B cell (primary cell): ENCODE results near the gene CHTF8. TPM values are rescaled to one million over a fixed set of nuclear protein-coding genes. Genes with fewer than 3 reads are reported as not detected.

Experiments used
- ATAC-seq: fragments of 200-7000 bp; cut with Tn5 transposase; one replicate; pipeline ENCODE4 v1.10.0; 2021; ENCODE audit warnings: low read depth, mild to moderate bottlenecking, moderate number of reproducible peaks, moderate library complexity
- CTCF ChIA-PET: fragments of 350-600 bp; sonication (Branson Sonifier 250); formaldehyde crosslinking; loops from one replicate; lab custom pipeline; 2021; ENCODE audit warnings: antibody characterized with exemption, inconsistent platforms; lab: Charles Lee
- POLR2A ChIA-PET: fragments of 350-600 bp; sonication (Branson Sonifier 250); formaldehyde crosslinking; loops from one replicate; lab custom pipeline; 2021; ENCODE audit warnings: antibody characterized with exemption; lab: Charles Lee
- DNase-seq: peaks from one replicate; pipeline ENCODE4 v3.0.0; 2013
- H2AFZ ChIP-seq: 2 replicates; pipeline ENCODE4 v1.6.1; 2012; ENCODE audit warnings: mild to moderate bottlenecking, low read depth, low read length; ENCODE audit not compliant: insufficient read depth, poor library complexity, severe bottlenecking
- H3K27ac ChIP-seq, 2 donors: 1 replicate in 1 of 2; 2 replicates in 1 of 2; pipeline ENCODE4 v1.5.1; 2012 to 2013; ENCODE audit warnings: low read length in 2 of 2, mild to moderate bottlenecking in 2 of 2, moderate library complexity in 1 of 2
- H3K27me3 ChIP-seq, 4 experiments: fragments of 200-600 bp in 1 of 4; sonication (generic) in 1 of 4; replicated peaks in 1 of 4; 1 replicate in 2 of 4; 2 replicates in 2 of 4; pipeline versions ENCODE4 v1.6.1 to v1.7.0; 2013 to 2016; ENCODE audit warnings: low read length in 3 of 4, mild to moderate bottlenecking in 2 of 4, mixed read lengths in 1 of 4, moderate library complexity in 1 of 4; ENCODE audit not compliant: insufficient read depth in 4 of 4, control insufficient read depth in 3 of 4; ENCODE audit errors: control extremely low read depth in 1 of 4
- H3K36me3 ChIP-seq, 2 experiments: replicated peaks in 1 of 2; 1 replicate in 1 of 2; 2 replicates in 1 of 2; pipeline versions ENCODE4 v1.6.1 to v1.7.1; 2013; ENCODE audit warnings: low read length in 1 of 2; ENCODE audit not compliant: insufficient read depth in 2 of 2, control insufficient read depth in 1 of 2; ENCODE audit errors: control extremely low read depth in 1 of 2, extremely low read depth in 1 of 2
- H3K4me1 ChIP-seq, 2 donors: fragments of 200-600 bp in 1 of 2; sonication (generic) in 1 of 2; 1 replicate in 1 of 2; 2 replicates in 1 of 2; pipeline versions ENCODE4 v1.5.1 to v1.6.1; 2013 to 2017; ENCODE audit warnings: low read length in 2 of 2; ENCODE audit not compliant: control insufficient read depth in 2 of 2, insufficient read depth in 2 of 2
- H3K4me2 ChIP-seq: replicated peaks from 2 replicates; pipeline ENCODE3; 2012; ENCODE audit warnings: mild to moderate bottlenecking, low read depth, low read length; ENCODE audit not compliant: poor library complexity, severe bottlenecking
- H3K4me3 ChIP-seq, 5 experiments: fragments of 200-600 bp in 1 of 5; sonication (generic) in 1 of 5; 1 replicate in 3 of 5; 2 replicates in 2 of 5; pipeline versions ENCODE4 v1.5.1 to v1.7.0; 2011 to 2016; ENCODE audit warnings: low read length in 4 of 5, mild to moderate bottlenecking in 4 of 5, low read depth in 2 of 5, control low read depth in 1 of 5, moderate library complexity in 1 of 5; ENCODE audit not compliant: insufficient read depth in 1 of 5; ENCODE audit errors: control extremely low read depth in 1 of 5, extremely low read depth in 1 of 5
- H3K79me2 ChIP-seq: fragments of 200-600 bp; sonication (generic); one replicate; pipeline ENCODE4 v1.6.0; 2016; ENCODE audit warnings: low read length; ENCODE audit not compliant: control insufficient read depth, insufficient read depth
- H3K9ac ChIP-seq: fragments of 200-600 bp; sonication (generic); 2 replicates; pipeline ENCODE4 v1.6.1; 2017; ENCODE audit warnings: mild to moderate bottlenecking, low read length, moderate library complexity
- H3K9me3 ChIP-seq, 3 donors: one replicate each; pipeline versions ENCODE4 v1.6.1 to v1.7.1; 2013; ENCODE audit warnings: low read length in 2 of 3; ENCODE audit not compliant: control insufficient read depth in 2 of 3, insufficient read depth in 1 of 3; ENCODE audit errors: control extremely low read depth in 1 of 3
- H4K20me1 ChIP-seq: 2 replicates; pipeline ENCODE4 v1.6.0; 2012; ENCODE audit warnings: mild to moderate bottlenecking, low read length; ENCODE audit not compliant: insufficient read depth, control insufficient read depth, poor library complexity, severe bottlenecking
- H3K27ac Mint-ChIP-seq: one replicate; pipeline ENCODE4 v1.8.0; 2021; ENCODE audit warnings: mixed read lengths
- H3K27me3 Mint-ChIP-seq: one replicate; pipeline ENCODE4 v1.8.0; 2021; ENCODE audit warnings: mixed read lengths
- H3K4me1 Mint-ChIP-seq: one replicate; pipeline ENCODE4 v1.8.0; 2021; ENCODE audit warnings: mixed read lengths
- H3K4me3 Mint-ChIP-seq: one replicate; pipeline ENCODE4 v1.8.0; 2021; ENCODE audit warnings: mixed read lengths
- H3K9me3 Mint-ChIP-seq: one replicate; pipeline ENCODE4 v1.8.0; 2022; ENCODE audit warnings: mixed read lengths; ENCODE audit not compliant: insufficient read depth
- EZH2 ChIP-seq: IDR thresholded peaks from 2 replicates; pipeline ENCODE4 v1.6.1; 2012; ENCODE audit warnings: borderline replicate concordance, low read depth, mild to moderate bottlenecking, moderate library complexity, low read length; ENCODE audit not compliant: insufficient read depth, poor library complexity, severe bottlenecking
- WGBS: methylation state at CpG from one replicate; pipeline ENCODE4 v1.1.5; 2013; ENCODE audit warnings: missing lambda C conversion rate; ENCODE audit not compliant: insufficient coverage; 5-methylcytosine and 5-hydroxymethylcytosine counted together
- intact Hi-C: fragments of 100-400 bp; cut with micrococcal nuclease; formaldehyde crosslinking; loops from one replicate; pipeline ENCODE4 v1.10.0; 2022
- polyA plus RNA-seq: library from polyadenylated mRNA; depleted of rRNA; stranded (reverse); fragments of >200 nt; gene quantifications from 2 replicates; pipeline ENCODE4 v1.2.3, GENCODE V29; 2012
- total RNA-seq, 2 donors: library from RNA; stranded (reverse); fragments of 120-200 nt in 1 of 2; gene quantifications; 1 replicate in 1 of 2; 2 replicates in 1 of 2; pipeline versions ENCODE4 v1.2.3 to v1.2.4, GENCODE V29; 2013 to 2022
- TF ChIP-seq, protein P1 (sequence below): fragments of 200-600 bp; IDR thresholded peaks from one replicate; pipeline ENCODE4 v1.8.0; 2022; ENCODE audit warnings: antibody characterized with exemption, mild to moderate bottlenecking

CHTF8 gene
- total and polyA plus RNA-seq, 2 donors (not counting 1 experiment from before 2014, with no cell fraction given) = 65.0 to 112 TPM

DNA sequence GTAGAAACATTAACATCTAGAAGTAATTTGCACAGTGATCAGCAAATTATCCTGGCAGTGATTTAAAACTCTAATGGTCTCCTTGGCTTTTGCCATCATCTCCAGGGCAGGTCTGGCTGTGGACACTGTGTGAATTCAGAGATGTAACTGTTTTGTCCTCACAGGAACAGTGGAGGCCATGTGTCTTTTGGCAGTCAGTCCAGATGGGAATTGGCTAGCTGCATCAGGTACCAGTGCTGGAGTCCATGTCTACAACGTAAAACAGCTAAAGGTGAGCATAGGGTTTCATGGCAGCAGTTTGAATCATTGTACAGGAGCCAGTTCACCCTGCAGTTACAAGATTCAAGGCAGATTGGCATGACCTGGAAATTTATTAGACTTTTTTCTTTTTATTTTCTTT lies 27.8 kb upstream of the CHTF8 start:
- no peak for TF ChIP-seq EZH2
- TF ChIP-seq, protein P1, sequence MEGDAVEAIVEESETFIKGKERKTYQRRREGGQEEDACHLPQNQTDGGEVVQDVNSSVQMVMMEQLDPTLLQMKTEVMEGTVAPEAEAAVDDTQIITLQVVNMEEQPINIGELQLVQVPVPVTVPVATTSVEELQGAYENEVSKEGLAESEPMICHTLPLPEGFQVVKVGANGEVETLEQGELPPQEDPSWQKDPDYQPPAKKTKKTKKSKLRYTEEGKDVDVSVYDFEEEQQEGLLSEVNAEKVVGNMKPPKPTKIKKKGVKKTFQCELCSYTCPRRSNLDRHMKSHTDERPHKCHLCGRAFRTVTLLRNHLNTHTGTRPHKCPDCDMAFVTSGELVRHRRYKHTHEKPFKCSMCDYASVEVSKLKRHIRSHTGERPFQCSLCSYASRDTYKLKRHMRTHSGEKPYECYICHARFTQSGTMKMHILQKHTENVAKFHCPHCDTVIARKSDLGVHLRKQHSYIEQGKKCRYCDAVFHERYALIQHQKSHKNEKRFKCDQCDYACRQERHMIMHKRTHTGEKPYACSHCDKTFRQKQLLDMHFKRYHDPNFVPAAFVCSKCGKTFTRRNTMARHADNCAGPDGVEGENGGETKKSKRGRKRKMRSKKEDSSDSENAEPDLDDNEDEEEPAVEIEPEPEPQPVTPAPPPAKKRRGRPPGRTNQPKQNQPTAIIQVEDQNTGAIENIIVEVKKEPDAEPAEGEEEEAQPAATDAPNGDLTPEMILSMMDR = no peak
- H3K27ac Mint-ChIP-seq = no peak overlapping the region
- H3K4me3 Mint-ChIP-seq = no peak overlapping the region
- Histone ChIP-seq H3K36me3 (peaks cover 0 to 66% of the 10 kb centered on the region in 2 experiments), H3K9ac (no peak overlapping the region), H2AFZ (no peak overlapping the region), H3K27ac (no peak overlapping the region), H3K4me3 (no peak overlapping the region), H3K27me3 (no peaks in the 10 kb centered on the region), H4K20me1 (no peaks in the 10 kb centered on the region), H3K9me3 (no peaks in the 10 kb centered on the region), H3K4me1 (no peaks in the 10 kb centered on the region), H3K79me2 (no peaks in the 10 kb centered on the region), H3K4me2 (no peak overlapping the region)
- no peaks in the 10 kb centered on the region for H3K27me3 Mint-ChIP-seq
- DNase-seq (no peak), ATAC-seq (no peak)
- POLR2A ChIA-PET = no interaction called here
- H3K9me3 Mint-ChIP-seq = no peaks in the 10 kb centered on the region
- no peaks in the 10 kb centered on the region for H3K4me1 Mint-ChIP-seq
- CTCF ChIA-PET = interaction anchor here (5.3 kb wide), 1 partner anchor 126 kb away, joined by 26 read pairs; no protein-coding TSS in a partner anchor
- 100% methylated on average over 1 of the region's 1 CpG for WGBS
- intact Hi-C loops = no loop called here

DNA sequence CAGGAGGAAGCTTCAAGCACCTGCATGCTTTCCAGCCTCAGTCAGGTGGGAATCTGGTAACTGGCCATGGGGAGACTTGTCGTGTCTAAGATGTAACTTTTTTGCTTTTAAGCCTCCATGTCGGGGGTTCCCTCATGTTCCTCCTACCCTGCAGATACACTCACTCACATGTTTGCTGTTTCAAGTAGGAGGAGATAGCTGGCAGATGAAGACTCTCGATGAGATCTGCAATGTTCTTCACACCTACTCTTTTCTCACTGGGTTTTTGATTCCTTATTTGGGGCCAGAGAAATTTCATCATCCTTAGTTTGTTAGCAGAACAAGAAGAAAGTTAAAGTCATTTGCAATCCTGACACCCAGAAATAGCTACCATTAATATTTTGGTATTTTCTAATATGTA lies 24.8 kb upstream of the CHTF8 start:
- intact Hi-C loops = no loop called here
- POLR2A ChIA-PET = no interaction called here
- H3K27me3 ChIP-seq = no peaks in the 10 kb centered on the region
- H3K9me3 ChIP-seq = no peaks in the 10 kb centered on the region
- H3K4me1 Mint-ChIP-seq = no peaks in the 10 kb centered on the region
- no peak for ATAC-seq
- TF ChIP-seq, protein P1 = no peak
- TF ChIP-seq EZH2 = no peak
- H3K27ac ChIP-seq = no peak overlapping the region
- no peaks in the 10 kb centered on the region for H3K9me3 Mint-ChIP-seq
- H3K4me2 ChIP-seq = no peak overlapping the region
- no peak for DNase-seq
- H3K27me3 Mint-ChIP-seq = no peaks in the 10 kb centered on the region
- H3K27ac Mint-ChIP-seq = no peak overlapping the region
- CTCF ChIA-PET = interaction anchor here (0.7 to 5.3 kb wide), 6 partner anchors 11 to 637 kb away, joined by 3 to 26 read pairs (median 4); no protein-coding TSS in a partner anchor
- no peak overlapping the region for H3K9ac ChIP-seq
- no peak overlapping the region for H3K4me3 Mint-ChIP-seq
- H2AFZ ChIP-seq = no peak overlapping the region
- WGBS = no CpG with 5 or more reads among the region's 3 CpGs
- no peaks in the 10 kb centered on the region for H3K79me2 ChIP-seq
- peaks cover 3 to 73% of the 10 kb centered on the region in 2 experiments for H3K36me3 ChIP-seq
- H4K20me1 ChIP-seq = no peaks in the 10 kb centered on the region
- H3K4me3 ChIP-seq = no peak overlapping the region
- H3K4me1 ChIP-seq = no peaks in the 10 kb centered on the region
